Frontal cortex (tissue), 4 donors: Measurements from ENCODE around the gene DCST2. TPM values are rescaled to one million over a fixed set of nuclear protein-coding genes. Genes with fewer than 3 reads are reported as not detected.

ENCODE experiments used
- DNase-seq, 2 donors: peaks; one replicate each; pipeline ENCODE4 v3.0.0; 2012; ENCODE audit warnings: low spot score in 2 of 2
- FAIRE-seq: peaks from 2 replicates; lab custom pipeline; 2012; peaks lifted over from hg19 to GRCh38; lab: Jason Lieb, UNC
- total RNA-seq: library from RNA; depleted of rRNA; stranded (reverse); fragments of >200 nt; gene quantifications from one replicate; pipeline ENCODE4 v1.2.3, GENCODE V29; 2014
- donor health status: control.
- donor health status: control.
- donor health status: control.

DCST2 gene
- total RNA-seq, 1 donor from 2014 or later: under 0.01 TPM

GRCh38 chr1:155014709-155015508 is 18.7 kb downstream of the DCST2 start:
- DNase-seq (no peak), FAIRE-seq (no peak)

- FAIRE-seq: no peak
Observed at GRCh38 chr1:155013632-155014031, 19.9 kb downstream of the DCST2 start.

GRCh38 chr1:155012776-155013602 is 20.6 kb downstream of the DCST2 start:
- FAIRE-seq (no peak), DNase-seq (no peak)

More at GRCh38 chr1:155013632-155014031, 19.9 kb downstream of the DCST2 start:
- DNase-seq: no peak

GRCh38 chr1:155012026-155012546 is 21.5 kb downstream of the DCST2 start:
- FAIRE-seq: no peak
- peak; percentile 74 to 84 for DNase-seq

GRCh38 chr1:155011437-155012025 is 22.1 kb downstream of the DCST2 start:
- FAIRE-seq (no peak), DNase-seq (no peak)

- FAIRE-seq: no peak
- DNase-seq: no peak
Observed at GRCh38 chr1:155011004-155011416, 22.6 kb downstream of the DCST2 start.

GRCh38 chr1:155010211-155010918 is 23.2 kb downstream of the DCST2 start:
- no peak for FAIRE-seq

GRCh38 chr1:155009742-155010141 is 23.8 kb downstream of the DCST2 start:
- FAIRE-seq: no peak
- no peak for DNase-seq

More at GRCh38 chr1:155010211-155010918, 23.2 kb downstream of the DCST2 start:
- DNase-seq: no peak

- no peak for DNase-seq
- no peak for FAIRE-seq
Observed at GRCh38 chr1:155009221-155009711, 24.3 kb downstream of the DCST2 start.

GRCh38 chr1:155008015-155008941 is 25.3 kb downstream of the DCST2 start:
- DNase-seq: no peak
- FAIRE-seq: no peak

- DNase-seq (peak in 1 of 2 donors; percentile 54), FAIRE-seq (no peak)
Observed at GRCh38 chr1:155007251-155007828, 26.2 kb downstream of the DCST2 start.

- DNase-seq (no peak), FAIRE-seq (no peak)
Observed at GRCh38 chr1:155006601-155007101, 26.9 kb downstream of the DCST2 start.

GRCh38 chr1:155005076-155006011 is 28.2 kb downstream of the DCST2 start:
- DNase-seq (no peak), FAIRE-seq (no peak)

GRCh38 chr1:155004352-155005075 is 29.1 kb downstream of the DCST2 start:
- no peak for FAIRE-seq
- DNase-seq: no peak

GRCh38 chr1:155003766-155004351 is 29.7 kb downstream of the DCST2 start:
- FAIRE-seq (no peak), DNase-seq (peak in 1 of 2 donors; percentile 64)
